HG03175 (cell line): ENCODE data around the gene PROSER1.
"Not testable (repeated sequence)": the region's sequence is repeated elsewhere in the genome, so short reads cannot be mapped to it uniquely, and the experiment has no call there.

Source experiments
- ATAC-seq: cut with Tn5 transposase; IDR thresholded peaks from one replicate; pipeline ENCODE4 v1.9.1; 2021; ENCODE audit warnings: mild to moderate bottlenecking, moderate library complexity; ENCODE audit not compliant: unreplicated experiment

PROSER1 gene

GRCh38 chr13:39032150-39032549 is 5.7 kb downstream of the PROSER1 start:
- no peak for ATAC-seq

- no peak for ATAC-seq
Measured at GRCh38 chr13:39025433-39025839, 12.5 kb downstream of the PROSER1 start.

GRCh38 chr13:39023761-39024160 is 14.1 kb downstream of the PROSER1 start:
- ATAC-seq = no peak

GRCh38 chr13:39023316-39023715 is 14.6 kb downstream of the PROSER1 start:
- no peak for ATAC-seq

- no peak for ATAC-seq
Measured at GRCh38 chr13:39020853-39021462, 16.9 kb downstream of the PROSER1 start.

- peak; percentile 76 for ATAC-seq
Measured at GRCh38 chr13:39016787-39017186, 21.1 kb downstream of the PROSER1 start.

- peak; percentile 98 for ATAC-seq
Measured at GRCh38 chr13:39016087-39016486, 21.8 kb downstream of the PROSER1 start.

GRCh38 chr13:39013462-39013861 is 24.4 kb downstream of the PROSER1 start:
- ATAC-seq = no peak

- no peak for ATAC-seq
Measured at GRCh38 chr13:39012608-39013007, 25.3 kb downstream of the PROSER1 start.

GRCh38 chr13:39006371-39007111 is 31.3 kb downstream of the PROSER1 start:
- not testable (repeated sequence) for ATAC-seq

GRCh38 chr13:38998739-38999138 is 39.1 kb downstream of the PROSER1 start:
- ATAC-seq = no peak

- no peak for ATAC-seq
Measured at GRCh38 chr13:38993381-38993780, 44.5 kb downstream of the PROSER1 start.

- ATAC-seq = no peak
Measured at GRCh38 chr13:38990693-38991092, 47.2 kb downstream of the PROSER1 start, which contains the start of gene STOML3. STOML3 (minus strand) TSS chr13:38990831; CDS start chr13:38990721, 110 bp downstream.

- no peak for ATAC-seq
Measured at GRCh38 chr13:38981096-38981495, 56.8 kb downstream of the PROSER1 start.

- no peak for ATAC-seq
Measured at GRCh38 chr13:38980750-38981078, 57.2 kb downstream of the PROSER1 start.

- ATAC-seq = no peak
Measured at GRCh38 chr13:38979891-38980749, 57.8 kb downstream of the PROSER1 start.

- ATAC-seq = no peak
Measured at GRCh38 chr13:38970380-38971051, 67.4 kb downstream of the PROSER1 start.

- ATAC-seq = no peak
Measured at GRCh38 chr13:38969187-38969586, 68.7 kb downstream of the PROSER1 start.

- no peak for ATAC-seq
Measured at GRCh38 chr13:38967446-38967845, 70.4 kb downstream of the PROSER1 start.

GRCh38 chr13:38965281-38965680 is 72.6 kb downstream of the PROSER1 start:
- ATAC-seq = no peak

GRCh38 chr13:38960175-38960574 is 77.7 kb downstream of the PROSER1 start:
- ATAC-seq = no peak
